Raji (cell line): ENCODE data around the gene CARTPT.

ENCODE experiments used
- POLR2A ChIP-seq: IDR thresholded peaks from 2 replicates; pipeline ENCODE4 v1.6.1; 2011; ENCODE audit warnings: low read depth, low read length, control low read depth; ENCODE audit not compliant: insufficient read depth

CARTPT gene

DNA sequence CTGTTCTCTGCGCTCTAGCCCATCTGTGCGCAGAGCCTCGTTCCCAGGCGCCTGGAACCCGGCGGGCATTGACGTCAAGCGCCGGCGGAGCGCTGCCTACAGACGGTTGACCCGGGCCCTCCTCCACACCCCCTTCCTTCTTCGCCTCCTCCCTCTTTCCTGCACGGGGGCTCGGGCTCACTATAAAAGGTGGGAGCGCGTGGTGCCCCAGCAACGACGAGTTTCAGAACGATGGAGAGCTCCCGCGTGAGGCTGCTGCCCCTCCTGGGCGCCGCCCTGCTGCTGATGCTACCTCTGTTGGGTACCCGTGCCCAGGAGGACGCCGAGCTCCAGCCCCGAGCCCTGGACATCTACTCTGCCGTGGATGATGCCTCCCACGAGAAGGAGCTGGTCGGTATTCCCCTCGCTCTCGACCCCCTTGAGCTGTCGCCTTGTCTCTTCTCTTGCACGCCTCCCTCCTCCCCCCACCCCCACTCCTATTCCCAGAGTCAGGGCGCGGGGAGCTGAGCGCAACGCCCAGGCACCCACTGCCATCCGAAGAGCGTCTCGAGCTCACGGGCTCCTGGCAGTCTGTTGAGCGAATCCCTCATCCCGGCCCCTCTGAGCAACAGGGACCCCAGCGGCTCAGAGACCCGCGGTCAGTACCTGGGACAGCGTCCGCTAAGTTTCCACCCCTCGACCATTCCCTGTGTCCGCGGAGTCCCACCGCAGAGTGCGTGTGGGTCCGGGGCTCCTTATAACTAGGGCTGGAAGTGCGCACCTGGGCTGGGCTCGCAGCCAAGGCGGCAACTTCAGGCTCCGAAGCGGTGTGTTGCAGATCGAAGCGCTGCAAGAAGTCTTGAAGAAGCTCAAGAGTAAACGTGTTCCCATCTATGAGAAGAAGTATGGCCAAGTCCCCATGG is at the start of gene CARTPT:
CARTPT (plus strand) TSS at position 213 of the 902 bp plus-strand sequence; CDS start at position 232, 19 bp downstream.
- no peak for TF ChIP-seq POLR2A

DNA sequence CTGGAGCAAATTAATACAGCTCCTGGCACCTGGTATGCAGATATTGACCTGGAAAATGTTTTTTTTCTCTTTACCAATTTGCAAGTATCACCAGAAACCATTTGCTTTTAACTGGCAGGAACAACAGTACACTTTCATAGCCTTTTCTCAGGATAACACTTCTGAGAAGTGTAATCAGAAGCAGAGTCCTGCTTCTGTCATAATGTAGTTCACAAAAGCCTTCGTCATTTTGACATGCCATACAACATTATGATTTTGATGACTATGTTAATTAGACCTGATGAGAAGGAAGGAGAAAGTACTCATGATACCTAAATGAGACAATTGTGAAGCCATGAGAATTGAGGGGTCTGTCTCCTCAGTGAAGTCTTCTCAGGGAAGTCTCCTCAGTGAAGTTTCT is 41.1 kb upstream of the CARTPT start:
- TF ChIP-seq POLR2A: no peak

DNA sequence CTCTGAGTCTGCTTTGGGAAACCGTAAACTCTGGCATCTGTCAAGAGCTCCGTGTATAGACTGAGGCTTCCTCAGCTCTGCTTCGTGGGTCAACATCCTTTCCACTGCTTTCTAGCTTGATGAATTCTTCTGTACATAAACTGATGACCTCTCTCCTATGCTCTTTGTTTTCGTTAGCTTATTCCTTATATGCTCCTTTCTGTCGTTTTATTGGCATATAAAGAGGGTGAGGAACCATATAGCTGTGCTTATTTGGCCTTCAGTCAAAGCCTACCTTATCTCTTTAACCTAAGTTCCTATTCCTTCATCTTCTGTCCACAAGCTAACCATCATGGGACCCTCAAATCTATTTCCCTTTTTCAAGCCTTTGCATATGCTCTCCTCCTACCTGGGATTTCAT is 39.4 kb upstream of the CARTPT start:
- TF ChIP-seq POLR2A: no peak

GRCh38 chr5:71680510-71680909 is 38.6 kb upstream of the CARTPT start:
- no peak for TF ChIP-seq POLR2A

DNA sequence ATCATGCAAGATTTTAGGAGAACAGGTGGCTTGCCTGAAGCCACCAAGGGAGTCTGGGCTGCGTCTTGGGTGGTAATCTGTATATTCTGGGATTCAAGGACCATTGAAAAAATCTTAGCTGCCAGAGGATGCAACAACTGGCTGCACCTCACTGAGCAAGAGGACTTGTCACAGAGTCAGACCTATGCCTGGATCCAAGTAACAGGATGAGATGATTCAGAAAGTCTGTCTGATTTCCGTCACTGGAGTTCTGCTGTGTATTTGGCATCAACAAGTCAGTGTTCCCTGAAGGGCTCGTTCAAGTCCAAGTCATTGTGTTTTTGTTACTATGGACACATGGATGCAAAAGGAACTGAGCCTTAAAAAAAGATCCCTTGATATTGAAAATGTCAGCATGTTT is 37.8 kb upstream of the CARTPT start:
- TF ChIP-seq POLR2A: no peak

DNA sequence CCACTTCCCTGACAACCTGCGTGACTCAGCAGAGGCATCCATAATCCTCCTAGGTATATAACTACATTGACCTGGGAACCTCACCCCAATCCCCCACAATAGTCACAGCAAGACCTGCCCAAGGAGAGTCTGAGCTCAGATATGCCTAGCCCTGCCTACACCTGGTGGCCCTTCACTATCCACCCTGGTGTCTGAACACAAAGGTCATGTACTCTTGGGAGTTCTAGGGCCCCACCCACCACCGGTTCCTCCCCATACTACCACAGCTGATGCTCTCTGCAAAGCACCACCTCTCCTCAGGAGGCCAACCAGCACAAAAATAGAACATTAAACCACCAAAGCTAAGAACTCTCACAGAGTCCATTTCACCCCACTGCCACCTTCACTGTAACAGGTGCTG is 34.8 kb upstream of the CARTPT start:
- no peak for TF ChIP-seq POLR2A

DNA sequence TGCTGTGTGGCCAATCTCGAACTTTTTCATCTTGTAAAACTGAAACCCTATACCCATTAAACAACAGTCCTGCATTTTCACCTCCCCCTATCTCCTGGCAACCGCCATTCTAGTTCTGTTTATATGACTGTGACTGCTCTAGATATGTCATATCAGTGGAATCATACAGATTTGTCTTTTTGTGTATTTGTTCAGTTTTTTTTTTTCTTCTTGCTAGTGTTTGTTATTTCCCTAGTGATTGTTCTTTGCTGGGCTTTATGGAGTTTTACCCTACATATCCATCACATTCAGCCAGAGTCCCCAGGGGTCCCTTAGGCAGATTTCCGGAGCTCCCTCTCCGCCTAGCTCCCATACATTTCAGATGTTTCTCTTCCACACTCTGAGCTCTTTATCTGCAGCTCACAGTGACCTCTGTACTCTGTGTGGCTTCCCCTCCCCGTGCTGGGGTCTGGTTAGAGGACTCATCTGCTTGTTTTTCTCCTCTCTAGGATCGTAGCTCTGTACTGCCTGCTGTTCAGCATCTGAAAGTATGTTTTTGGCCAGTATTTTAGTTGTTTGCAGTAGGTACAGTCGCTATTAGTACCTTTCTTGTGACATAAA is 25.1 kb upstream of the CARTPT start:
- TF ChIP-seq POLR2A: no peak

DNA sequence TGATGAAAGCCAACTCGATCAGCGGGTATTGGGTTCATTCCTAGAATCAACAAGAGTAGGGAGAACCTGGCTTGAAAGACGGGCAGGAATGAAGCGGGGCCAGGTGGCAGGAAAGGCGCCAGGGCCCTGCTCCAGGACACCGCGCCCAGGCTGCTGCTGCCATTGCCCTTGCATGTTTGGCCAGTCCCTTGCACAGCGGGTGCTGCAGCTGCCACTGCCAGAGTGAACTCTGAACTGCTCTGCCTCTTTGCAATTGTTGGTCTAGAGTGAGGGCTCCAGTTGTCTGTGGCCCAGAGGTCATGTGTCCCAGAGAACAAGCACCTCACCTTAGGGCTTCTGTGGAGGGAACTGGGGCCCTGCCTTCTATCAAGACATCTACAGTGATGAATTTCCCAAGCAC is 24.0 kb upstream of the CARTPT start:
- TF ChIP-seq POLR2A: no peak

GRCh38 chr5:71695595-71695994 is 23.5 kb upstream of the CARTPT start:
- TF ChIP-seq POLR2A: no peak

DNA sequence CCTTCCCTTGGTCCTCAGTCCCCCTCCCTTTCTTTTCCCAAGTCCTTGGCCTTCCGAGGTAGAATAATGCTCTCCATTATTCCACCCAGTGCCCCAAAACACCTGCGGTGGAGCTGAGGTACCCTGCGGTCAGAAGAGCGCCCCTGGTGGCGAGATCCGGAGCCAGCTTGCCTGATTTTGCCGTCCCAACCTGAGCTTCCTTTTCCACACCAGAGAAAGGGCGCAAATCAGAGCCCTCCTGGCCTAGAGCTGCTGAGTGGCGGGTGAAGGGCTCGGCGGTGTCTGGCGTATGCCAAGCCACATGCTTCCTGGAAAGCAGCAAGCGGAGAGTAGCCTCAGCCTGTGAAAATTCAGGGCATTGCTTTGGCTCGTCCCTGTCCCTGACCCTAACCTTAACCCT is 21.1 kb upstream of the CARTPT start:
- TF ChIP-seq POLR2A: no peak

DNA sequence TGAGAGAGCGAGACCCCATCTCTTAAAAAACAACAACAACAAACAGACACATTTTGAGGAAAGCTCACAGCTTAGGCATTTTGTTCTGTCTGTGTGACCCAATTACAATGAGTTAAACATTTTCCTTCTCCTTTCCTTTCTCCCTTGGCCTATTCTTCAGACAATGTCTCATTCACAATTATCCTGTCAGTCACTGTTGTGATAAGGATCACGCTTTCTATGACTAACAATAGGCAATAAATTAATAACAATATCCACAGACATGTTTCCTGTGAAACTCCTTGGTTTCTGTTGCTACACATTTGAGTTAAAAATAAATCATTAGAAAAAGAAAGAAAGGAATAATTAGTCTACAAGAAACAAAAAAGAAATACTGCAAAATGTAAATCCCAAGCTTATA is 19.8 kb upstream of the CARTPT start:
- TF ChIP-seq POLR2A: no peak

- TF ChIP-seq POLR2A: no peak
These were observed 19.3 kb upstream of the CARTPT start for GRCh38 chr5:71699751-71700150.

DNA sequence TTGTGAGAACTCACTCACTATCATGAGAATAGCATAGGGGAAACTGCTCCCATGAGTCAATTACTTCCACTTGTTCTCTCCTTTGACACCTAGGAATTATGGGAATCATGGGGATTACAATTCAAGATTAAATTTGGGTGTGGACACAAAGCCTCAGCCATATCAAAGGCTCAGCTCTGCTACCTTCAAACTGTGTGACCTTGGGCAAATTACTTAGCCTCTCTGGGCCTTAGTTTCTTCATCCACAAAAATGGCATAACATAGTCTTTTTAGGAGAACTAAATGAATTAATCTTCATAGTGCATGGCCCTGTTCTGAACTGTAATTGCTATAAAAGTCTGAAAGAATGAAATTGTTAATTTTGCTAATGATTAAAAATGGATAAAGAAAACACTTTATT is 18.3 kb upstream of the CARTPT start:
- no peak for TF ChIP-seq POLR2A

- TF ChIP-seq POLR2A: no peak
These were observed 17.7 kb upstream of the CARTPT start for GRCh38 chr5:71701407-71701806.

- TF ChIP-seq POLR2A: no peak
These were observed 15.1 kb upstream of the CARTPT start for GRCh38 chr5:71703941-71704340.

GRCh38 chr5:71705421-71705820 is 13.7 kb upstream of the CARTPT start:
- no peak for TF ChIP-seq POLR2A
